Endometrial microvascular endothelial cells (primary cell): ENCODE results near the gene ELANE. TPM values are rescaled to one million over a fixed set of nuclear protein-coding genes. Genes with fewer than 3 reads are reported as not detected.

Experiments used
- in situ Hi-C: cut with HindIII; loops from 2 replicates; pipeline ENCODE4 v1.10.0; 2017; ENCODE audit warnings: low sequenced_read_pairs, low pct_unique_long_range_greater_than_20kb; ENCODE audit errors: inconsistent ontology term
- total RNA-seq: library from RNA; depleted of rRNA; stranded (reverse); fragments of >200 nt; gene quantifications from one replicate; pipeline ENCODE4 v1.2.3, GENCODE V29; 2015; ENCODE audit errors: inconsistent ontology term

ELANE gene
- total RNA-seq, 1 donor from 2014 or later = not detected

DNA sequence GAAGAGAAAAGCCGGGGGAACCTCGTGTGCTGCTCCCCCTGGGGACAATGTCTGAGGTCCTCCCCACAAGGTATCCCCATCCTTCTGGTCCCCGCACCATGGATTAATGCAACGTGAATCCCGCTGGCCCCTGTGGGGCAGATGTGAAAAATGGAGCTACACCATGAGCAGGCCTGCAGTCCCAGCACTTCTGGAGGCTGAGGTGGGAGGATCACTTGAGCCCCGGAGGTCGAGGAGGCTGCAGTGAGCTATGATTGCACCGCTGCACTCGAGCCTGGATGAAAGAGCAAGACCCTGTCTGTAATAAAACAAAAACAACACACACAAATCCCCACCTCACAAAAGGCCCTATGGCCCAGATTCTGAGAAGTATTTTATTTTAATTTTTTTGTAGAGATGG lies 6.2 kb downstream of the ELANE start:
- in situ Hi-C loops = no loop called here

GRCh38 chr19:858868-859843 lies 7.1 kb downstream of the ELANE start, which contains the start of gene CFD:
CFD (plus strand) TSS chr19:859664; CDS start chr19:859690, 26 bp downstream.
- in situ Hi-C loops = no loop called here

DNA sequence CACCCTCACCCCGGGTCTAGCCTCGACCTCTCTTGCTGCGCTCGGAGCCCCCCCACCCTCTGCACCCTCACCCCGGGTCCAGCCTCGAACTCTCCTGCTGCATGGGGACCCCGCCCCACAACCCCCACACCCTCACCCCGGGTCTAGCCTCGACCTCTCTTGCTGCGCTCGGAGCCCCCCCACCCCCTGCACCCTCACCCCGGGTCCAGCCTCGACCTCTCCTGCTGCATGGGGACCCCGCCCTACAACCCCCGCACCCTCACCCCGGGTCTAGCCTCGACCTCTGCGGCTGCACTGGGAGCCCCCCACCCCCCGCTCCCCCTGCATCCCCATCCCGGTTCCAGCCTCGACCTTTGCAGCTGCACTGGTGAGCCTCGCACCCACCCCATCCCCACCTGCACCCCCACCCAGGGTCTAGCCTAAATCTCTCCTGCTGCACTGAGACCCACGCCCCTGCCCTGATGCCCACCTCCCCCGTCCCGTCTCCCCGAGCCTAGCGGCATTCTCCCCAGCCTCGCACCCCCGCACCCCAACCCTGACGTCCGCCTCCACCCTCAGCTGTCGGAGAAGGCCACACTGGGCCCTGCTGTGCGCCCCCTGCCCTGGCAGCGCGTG lies 9.1 kb downstream of the ELANE start:
- in situ Hi-C loops = no loop called here

DNA sequence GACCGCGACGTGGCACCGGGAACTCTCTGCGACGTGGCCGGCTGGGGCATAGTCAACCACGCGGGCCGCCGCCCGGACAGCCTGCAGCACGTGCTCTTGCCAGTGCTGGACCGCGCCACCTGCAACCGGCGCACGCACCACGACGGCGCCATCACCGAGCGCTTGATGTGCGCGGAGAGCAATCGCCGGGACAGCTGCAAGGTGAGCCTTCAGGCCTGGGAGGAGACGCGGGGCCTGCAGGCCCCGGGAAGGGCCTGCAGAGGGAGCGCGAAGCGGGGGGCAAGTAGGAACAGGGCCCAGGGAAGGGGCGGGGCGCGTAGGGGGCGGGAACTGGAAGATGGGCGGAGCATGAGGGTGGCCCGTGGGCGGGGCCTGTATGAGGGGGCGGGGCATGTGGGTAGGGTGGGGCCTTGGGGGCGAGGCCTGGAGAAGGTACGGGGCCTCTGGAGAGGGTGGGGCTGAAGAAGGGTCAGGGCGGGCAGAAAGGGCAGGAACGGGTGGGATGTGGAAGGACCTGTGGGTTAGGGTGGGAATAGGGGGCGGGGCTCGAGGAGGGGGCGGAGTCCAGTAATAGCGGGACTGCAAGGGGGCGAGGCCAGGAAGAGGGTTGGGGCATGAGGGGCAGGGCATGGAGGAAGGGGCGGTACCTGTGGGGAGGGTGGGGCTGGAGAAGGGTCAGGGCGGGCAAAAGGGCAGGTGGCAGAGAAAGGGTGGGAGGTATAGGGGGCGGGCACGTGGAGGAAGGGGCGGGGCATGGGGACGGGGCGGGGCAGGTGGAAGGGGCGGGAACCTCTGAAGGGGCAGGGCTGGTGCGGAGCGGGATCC lies 9.9 kb downstream of the ELANE start:
- in situ Hi-C loops = no loop called here

GRCh38 chr19:862581-863314 lies 10.6 kb downstream of the ELANE start:
- in situ Hi-C loops = no loop called here

GRCh38 chr19:863315-863620 lies 11.2 kb downstream of the ELANE start:
- in situ Hi-C loops = no loop called here

- in situ Hi-C loops = no loop called here
Measured at GRCh38 chr19:866769-867300, 14.7 kb downstream of the ELANE start.

DNA sequence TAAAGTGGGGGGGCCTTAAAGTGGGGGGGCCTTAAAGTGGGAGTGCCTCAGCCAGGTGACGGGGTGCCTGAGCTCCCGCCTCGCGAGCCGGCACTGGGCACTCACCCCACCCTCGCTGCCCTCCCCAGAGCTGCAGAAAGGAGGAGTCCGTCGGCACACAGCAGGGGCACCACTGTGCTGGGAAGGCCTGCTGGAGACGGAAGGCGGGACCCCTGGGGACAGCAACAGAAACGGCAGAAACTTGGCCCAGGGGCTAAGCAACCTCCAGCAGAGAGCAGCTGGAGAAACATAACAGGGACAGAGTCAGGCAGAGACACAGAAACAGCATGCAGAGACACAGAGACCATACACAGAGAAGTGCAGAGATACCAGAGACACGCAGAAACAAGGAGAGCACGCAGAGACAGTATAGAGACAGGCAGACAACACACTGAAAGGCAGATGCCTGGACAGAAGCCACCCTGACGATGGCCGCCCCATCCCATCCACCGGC lies 15.2 kb downstream of the ELANE start:
- in situ Hi-C loops = no loop called here

- in situ Hi-C loops = no loop called here
Measured at GRCh38 chr19:867855-868457, 15.9 kb downstream of the ELANE start.

DNA sequence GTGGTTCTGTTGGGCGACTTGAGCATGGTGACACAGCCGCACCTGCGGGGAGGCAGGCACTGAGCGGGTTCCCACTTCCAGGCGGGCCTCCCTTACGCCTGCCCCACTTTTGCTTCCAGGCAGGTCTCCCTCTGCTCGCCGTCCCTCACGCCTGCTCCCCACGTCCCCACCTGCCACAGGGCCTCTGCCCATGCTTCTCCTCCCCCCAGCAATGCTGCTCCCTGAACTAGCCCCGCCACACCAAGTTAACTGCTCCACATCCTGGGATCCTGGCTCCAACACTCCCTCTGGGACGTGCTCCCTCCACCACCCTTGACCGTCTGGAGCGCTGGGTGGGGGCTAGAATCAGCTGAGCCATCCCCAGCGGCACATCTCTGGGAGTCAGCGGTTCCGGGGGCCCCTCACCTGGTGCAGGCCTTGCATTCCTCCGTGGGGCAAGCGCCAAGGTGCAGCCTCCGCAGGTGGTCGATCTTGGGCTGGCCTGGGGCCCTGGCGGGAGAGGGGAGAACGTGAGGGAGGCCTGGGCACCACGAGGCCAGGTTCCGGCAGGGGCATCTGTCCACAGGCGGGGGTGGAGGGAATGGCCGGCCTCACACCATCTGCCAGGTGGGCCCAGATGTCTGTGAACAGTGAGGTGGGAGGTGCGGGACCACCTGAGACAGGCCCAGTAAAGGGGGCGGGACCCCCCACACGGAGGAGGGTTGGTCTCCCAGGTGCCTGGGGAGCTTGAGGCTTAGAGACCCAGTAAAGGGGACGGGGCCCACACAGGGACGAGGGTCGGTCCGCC lies 16.5 kb downstream of the ELANE start:
- in situ Hi-C loops = no loop called here

- in situ Hi-C loops = no loop called here
Measured at GRCh38 chr19:869245-870177, 17.4 kb downstream of the ELANE start.

DNA sequence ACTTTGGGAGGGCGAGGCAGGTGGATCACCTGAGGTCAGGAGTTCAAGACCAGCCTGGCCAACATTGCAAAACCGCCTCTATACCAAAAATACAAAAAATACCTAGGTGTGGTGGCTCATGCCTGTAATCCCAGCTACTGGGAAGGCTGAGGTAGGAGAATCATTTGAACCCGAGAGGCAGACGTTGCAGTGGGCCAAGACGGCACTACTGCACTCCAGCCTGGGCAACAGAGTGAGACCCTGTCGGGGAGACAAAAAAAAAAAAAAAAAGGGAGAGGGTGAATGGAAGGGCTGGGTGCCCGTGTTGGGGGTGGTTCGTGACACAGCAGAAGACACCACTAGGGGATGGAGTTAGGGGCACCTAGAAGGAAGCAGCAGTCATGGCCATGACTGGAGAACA lies 18.2 kb downstream of the ELANE start:
- in situ Hi-C loops = no loop called here

- in situ Hi-C loops = no loop called here
Measured at GRCh38 chr19:870963-871401, 18.9 kb downstream of the ELANE start.

DNA sequence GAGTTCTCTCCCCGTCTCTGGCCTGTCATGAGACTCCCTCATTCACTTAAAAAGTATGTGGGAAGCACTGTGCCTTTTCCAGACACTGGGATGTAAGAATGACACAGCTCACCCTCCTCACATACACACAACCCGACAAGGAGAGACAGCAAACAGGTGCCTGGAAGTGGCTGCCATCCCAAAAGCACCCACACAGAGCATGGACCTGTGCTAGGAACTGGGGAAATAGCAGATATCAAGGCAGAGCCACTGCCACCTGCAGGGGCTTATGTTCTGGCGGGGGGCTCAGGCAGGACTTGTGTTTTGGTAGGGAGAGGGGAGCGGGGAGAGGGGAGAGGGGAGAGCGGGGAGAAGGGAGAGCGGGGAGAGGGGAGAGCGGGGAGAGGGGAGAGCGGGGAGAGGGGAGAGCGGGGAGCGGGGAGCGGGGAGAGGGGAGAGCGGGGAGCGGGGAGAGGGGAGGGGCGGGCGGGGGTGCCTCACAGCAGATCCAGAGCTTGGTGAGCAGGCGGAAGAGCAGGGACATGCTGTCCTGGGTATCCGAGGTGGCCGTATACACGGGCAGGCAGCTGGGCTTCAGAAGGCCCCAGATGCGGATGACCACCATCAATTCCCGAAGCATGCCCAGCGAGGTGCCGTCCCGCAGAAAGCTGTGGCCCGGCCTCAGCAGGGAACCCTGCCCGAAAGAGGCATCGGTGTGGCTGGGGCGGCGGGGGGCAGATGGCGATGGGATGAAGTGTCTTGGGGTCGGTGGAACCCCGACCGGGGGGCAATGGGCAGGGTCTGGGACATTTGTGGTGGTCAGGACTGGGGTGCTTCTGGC lies 19.6 kb downstream of the ELANE start:
- in situ Hi-C loops = no loop called here

DNA sequence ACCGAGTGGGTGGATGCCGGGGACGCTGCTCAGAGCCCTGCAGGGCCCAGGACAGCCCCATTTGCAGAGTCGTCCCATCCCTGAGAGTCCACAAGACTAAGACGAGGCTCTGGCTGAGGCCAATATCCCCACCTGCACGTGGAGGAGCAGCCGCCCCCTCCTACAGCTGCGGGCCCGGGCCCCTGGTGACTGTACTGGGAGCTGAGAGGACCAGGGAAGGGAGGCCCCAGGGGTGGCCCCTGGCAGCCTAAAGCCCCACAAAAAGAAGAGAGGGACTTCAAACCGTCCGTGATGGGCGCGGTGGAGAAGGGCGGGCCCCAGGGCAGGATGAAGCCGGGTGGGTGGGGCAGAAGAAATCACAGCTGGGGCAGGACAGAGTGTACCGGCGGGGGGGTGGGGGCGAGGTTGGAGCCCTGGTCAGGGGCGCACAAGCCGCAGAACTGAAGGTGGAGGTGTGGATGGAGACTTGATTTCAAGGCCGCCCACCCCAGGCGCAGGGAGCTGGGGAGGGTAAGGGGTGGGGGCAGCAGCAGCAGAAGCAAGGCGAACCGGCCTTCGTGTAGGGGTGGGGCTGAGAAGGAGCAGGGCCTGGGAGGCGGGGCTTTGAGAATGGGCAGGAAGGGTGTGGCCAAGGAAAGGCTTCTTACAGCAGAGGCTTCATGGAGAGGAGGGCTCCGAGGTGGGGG lies 20.3 kb downstream of the ELANE start:
- in situ Hi-C loops = no loop called here
